Measurements from ENCODE around the gene PPP1R36. TPM values are rescaled to one million over a fixed set of nuclear protein-coding genes. Genes with fewer than 3 reads are reported as not detected.

Gene PPP1R36
- total RNA-seq, 1 experiment from 2014 or later: 0.50 TPM

GRCh38 chr14:64563696-64564095 lies 13.9 kb downstream of the PPP1R36 start:
- Mint-ChIP-seq H3K27ac (no peak overlapping the region), H3K36me3 (ENCODE audit: insufficient read depth in 1 of 3, low read depth in 3 of 3) (no peaks in the 10 kb centered on the region), H3K4me1 (peaks cover 8 to 17% of the 10 kb centered on the region in 2 experiments; a peak in 3 of 4 replicates), H3K9me3 (no peaks in the 10 kb centered on the region), H3K27me3 (ENCODE audit: low read depth) (no peaks in the 10 kb centered on the region; the same call in 1 of the 2 replicates), H3K4me3 (no peak overlapping the region)
- Histone ChIP-seq H3K4me1 (ENCODE audit: insufficient read depth, low read length) (no peaks in the 10 kb centered on the region), H3K27ac (ENCODE audit: insufficient read length, low read depth, low read length) (no peak overlapping the region), H3K23me2 (ENCODE audit: insufficient read length, low read depth, low read length, poor library complexity, severe bottlenecking) (no peaks in the 10 kb centered on the region), H3K9me3 (ENCODE audit: control insufficient read depth, low read depth, low read length) (no peaks in the 10 kb centered on the region), H3T11ph (ENCODE audit: low read length) (no peak overlapping the region), H3K4ac (ENCODE audit: low read depth, low read length) (no peak overlapping the region), H4K91ac (ENCODE audit: insufficient read length, low read depth, low read length) (no peak overlapping the region), H3K14ac (ENCODE audit: insufficient read depth, low read length) (no peak overlapping the region), H4K8ac (replicated peaks; ENCODE audit: insufficient read length, low read depth, low read length) (no peak overlapping the region), H3K56ac (ENCODE audit: insufficient read length, low read depth, low read length) (no peak overlapping the region), H3K23ac (ENCODE audit: insufficient read length, low read depth, low read length) (no peak overlapping the region), H4K5ac (ENCODE audit: insufficient read length, low read depth, low read length) (no peak overlapping the region), H2BK120ac (ENCODE audit: low read depth, low read length, poor library complexity, severe bottlenecking) (no peak overlapping the region), H2BK20ac (ENCODE audit: low read depth, low read length, poor library complexity, severe bottlenecking) (no peak overlapping the region), H3K27me3 (ENCODE audit: insufficient read depth, low read length) (no peaks in the 10 kb centered on the region), H3K18ac (ENCODE audit: insufficient read length, low read depth, low read length) (no peak overlapping the region), H3K79me1 (ENCODE audit: insufficient read depth, low read depth, low read length, poor library complexity, severe bottlenecking) (no peaks in the 10 kb centered on the region), H2AFZ (ENCODE audit: low read length) (no peak overlapping the region), H2BK12ac (ENCODE audit: insufficient read length, low read depth, low read length) (no peak overlapping the region), H4K20me1 (ENCODE audit: control insufficient read depth, insufficient read depth, insufficient read length) (no peaks in the 10 kb centered on the region), H2BK15ac (ENCODE audit: low read depth, low read length) (no peak overlapping the region), H2AK5ac (ENCODE audit: insufficient read length, low read length) (no peak overlapping the region), H3K4me2 (ENCODE audit: insufficient read depth, insufficient read length, low read length) (no peak overlapping the region), H3K79me2 (ENCODE audit: insufficient read depth, low read length) (no peaks in the 10 kb centered on the region), H3K9ac (ENCODE audit: extremely low read depth, insufficient read length, low read length) (no peak overlapping the region), H2BK5ac (ENCODE audit: insufficient read length, low read length) (no peak overlapping the region)
- TF ChIP-seq CTCF (conservative IDR thresholded peaks at IDR 0.05): no peak
- DNase-seq: no peak
- WGBS (ENCODE audit: extremely low coverage, insufficient read length, low lambda C conversion rate): no CpG with 5 or more reads among the region's 6 CpGs

Measured in H9 (cell line).